Stimulated activated CD8-positive, alpha-beta memory T cell treated with anti-CD3 and anti-CD28 coated beads, Interleukin-15, amount 100 ng/mL, for 24 hours (primary cell): ENCODE results near the gene PACSIN1.
"Not testable (repeated sequence)": the region's sequence is repeated elsewhere in the genome, so short reads cannot be mapped to it uniquely, and the experiment has no call there.

Experiments
- DNase-seq: peaks from one replicate; pipeline ENCODE4 v3.0.0-alpha.2; 2020; ENCODE audit warnings: low read depth

PACSIN1 gene

DNA sequence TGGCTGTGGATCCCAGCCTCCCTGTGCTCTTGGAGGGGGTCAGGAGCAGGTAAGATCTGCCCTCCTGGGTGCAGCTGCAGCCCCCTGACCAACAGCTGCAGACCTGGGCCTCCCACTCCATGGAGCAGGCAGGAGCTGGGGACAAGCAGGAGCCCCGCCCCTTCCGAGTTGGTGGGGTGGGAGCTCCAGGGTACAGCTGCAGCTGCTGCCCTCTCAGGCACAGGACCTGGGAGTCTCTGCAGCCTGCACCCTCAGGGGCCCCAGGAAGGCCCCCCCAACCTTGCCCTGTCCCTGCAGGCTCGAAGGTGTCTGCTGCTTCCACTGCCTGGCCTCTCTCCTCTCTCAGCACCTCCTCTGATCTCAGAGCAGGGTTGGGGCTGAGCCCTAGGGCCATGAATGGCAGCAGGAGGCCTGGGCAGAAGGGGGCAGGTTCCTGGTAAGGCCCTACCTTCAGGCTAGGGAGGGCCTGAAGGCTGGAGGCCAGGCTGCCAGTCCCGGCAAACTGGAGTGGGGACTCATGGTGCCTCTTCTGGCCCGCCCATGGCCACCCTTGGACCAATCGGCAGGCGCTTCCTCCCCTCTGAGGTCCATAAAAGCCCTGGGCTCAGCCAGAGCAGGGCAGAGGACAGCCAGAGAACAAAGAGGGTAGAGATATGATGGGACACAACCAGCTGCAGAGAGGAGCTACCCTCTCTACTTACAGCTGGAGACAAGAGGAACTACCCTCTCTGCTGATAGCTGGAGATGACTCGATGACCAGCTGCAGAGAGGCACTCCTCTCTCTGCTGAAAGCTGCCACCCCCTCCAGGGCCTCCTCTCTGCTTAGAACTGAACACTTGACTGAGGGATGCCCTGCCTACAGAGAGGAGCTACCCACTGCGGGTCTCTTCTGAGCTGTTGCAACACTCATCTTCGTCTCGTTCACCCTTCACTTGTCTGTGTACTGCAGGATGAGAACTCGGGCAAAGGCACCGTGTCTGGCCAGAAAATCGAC is 7.8 kb upstream of the PACSIN1 start:
- no peak for DNase-seq

DNA sequence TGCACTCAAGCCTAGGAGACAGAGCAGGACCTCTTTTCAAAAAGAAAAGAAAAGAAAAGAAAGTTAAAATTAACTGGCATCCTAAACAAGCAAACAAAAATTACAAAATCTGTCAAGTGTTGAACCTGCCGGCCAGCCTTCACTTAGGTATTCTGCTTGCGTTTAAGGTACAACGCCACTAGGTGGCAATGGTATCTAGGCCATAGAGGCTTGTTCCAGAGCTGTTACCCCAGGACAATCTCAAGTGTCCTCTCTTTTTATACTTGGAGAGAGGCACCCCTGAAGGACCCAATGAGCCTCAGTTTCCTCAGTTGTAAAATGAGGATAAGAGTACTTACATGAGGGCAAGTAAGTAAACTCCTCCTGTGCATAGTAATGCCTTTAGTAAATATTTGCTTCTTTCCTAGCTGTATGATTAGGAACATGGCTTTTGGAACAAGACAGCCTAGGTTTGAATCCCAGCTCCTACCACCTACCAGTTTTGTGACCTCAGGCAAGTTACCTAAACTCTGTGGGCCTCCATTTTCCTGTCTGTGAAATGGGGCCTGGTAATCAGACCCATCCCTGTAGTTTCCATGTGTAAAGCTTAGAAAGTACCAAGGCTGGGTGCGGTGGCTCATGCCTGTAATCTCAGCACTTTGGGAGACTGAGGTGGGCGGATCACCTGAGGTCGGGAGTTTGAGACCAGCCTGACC is 5.8 kb upstream of the PACSIN1 start:
- DNase-seq: no peak

DNA sequence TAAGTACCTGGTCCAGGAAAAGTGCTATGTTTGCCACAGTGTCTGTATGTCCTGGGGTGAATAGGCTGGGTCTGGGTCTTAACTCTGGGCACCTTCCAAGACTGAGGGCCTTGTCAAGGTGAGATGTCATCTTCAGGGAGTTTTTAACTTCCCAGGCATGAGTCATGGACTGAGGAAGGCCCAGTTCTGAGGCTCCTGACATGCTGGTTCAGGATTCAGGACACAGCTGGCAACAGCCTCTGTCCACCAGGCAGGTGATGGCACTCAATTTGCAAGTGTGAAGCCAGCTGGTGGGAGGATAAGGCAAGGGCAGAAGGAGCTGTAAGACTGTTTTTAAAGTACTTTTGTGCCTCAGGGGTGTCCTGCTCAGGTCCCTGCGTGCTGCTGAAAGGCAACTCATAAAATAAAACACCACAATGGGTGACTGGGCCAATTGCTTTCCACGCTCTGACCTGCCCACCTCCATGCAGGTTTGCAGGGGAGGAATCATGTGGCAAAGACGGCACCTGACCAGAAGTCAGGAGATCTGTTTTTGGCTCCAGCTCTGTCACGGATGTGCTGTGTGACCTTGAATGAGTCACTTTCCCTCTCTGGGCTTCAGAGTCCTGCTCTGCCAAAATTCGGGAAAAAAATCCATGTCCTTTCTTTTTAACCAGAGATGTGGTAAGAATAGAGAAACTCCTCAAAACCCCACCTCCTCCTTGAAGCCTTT is 4.9 kb upstream of the PACSIN1 start:
- no peak for DNase-seq

DNA sequence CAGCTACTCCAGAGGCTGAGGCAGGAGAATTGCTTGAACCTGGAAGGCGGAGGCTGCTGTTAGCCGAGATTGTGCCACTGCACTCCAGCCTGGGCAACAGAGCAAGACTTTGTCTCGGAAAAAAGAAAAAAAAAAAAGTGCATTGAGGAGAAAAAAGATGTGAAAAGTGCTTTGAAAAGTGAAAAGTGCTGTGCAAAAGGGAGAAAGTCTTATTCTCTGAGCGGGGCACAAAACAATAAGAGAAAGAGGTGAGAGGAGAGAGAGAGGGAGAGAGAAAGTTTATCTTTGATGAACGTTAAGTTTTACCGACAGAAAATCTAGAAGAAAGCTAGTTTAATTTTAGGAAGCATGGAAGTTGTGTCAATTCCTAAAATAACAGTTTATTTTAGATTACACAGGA is 3.9 kb upstream of the PACSIN1 start:
- DNase-seq: no peak

DNA sequence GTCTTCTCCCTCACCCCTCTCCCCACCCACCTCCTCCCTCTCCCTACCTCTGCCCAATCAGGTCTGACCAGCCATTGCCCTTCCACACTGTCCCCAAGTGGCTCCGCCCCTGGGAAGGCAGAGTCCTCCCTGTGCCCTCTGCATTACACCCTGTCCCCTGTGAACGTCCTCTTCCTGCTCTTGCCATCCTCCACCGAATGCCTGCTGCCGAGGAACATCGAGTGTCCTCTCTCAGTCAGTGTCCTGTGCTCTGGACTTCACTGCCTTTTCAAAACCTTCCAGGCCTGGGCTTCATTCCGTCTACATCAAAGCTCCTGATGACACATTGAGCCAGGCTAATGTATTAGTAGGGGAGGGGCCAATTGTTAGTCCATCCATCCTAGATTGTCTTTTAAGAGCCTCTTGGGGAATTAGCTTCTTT is 3.3 kb upstream of the PACSIN1 start:
- no peak for DNase-seq

DNA sequence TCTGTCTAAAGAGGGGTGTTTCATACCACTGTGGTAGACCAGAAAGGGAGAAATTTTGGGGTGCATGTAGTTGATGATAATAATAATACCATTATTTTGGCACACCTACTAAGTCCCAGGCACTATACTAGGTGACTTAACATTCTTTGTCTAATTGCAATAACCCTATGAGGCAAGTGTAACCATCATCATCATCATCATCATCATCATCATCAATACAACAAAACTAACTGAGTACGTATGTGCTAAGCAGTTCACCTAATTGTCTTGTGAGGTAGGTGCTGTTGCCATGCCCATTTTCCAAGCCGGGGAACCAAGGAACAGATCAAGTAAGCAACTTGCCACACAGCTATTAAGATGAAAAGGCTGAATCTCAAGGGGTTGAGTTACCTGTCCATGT is 2.6 kb upstream of the PACSIN1 start:
- no peak for DNase-seq

DNA sequence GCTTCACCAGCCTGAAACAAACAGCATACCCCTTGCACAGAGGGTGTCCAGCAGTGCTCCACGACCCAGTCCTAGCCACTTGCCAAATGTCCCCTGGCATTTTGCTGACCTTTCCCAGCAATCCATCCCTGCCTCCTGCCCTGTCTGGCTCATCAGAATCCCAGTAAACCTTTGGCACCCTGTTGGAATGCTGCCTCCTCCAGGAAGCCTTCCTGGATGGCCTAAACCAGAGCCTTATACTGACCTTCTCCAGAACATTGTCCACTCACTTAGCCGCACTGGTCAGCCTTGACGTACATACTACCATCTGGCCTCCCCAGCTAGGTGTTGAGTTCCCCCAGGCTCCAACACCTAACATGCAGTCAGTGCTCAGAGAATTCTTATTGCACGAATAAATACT is 2.0 kb upstream of the PACSIN1 start:
- no peak for DNase-seq

DNA sequence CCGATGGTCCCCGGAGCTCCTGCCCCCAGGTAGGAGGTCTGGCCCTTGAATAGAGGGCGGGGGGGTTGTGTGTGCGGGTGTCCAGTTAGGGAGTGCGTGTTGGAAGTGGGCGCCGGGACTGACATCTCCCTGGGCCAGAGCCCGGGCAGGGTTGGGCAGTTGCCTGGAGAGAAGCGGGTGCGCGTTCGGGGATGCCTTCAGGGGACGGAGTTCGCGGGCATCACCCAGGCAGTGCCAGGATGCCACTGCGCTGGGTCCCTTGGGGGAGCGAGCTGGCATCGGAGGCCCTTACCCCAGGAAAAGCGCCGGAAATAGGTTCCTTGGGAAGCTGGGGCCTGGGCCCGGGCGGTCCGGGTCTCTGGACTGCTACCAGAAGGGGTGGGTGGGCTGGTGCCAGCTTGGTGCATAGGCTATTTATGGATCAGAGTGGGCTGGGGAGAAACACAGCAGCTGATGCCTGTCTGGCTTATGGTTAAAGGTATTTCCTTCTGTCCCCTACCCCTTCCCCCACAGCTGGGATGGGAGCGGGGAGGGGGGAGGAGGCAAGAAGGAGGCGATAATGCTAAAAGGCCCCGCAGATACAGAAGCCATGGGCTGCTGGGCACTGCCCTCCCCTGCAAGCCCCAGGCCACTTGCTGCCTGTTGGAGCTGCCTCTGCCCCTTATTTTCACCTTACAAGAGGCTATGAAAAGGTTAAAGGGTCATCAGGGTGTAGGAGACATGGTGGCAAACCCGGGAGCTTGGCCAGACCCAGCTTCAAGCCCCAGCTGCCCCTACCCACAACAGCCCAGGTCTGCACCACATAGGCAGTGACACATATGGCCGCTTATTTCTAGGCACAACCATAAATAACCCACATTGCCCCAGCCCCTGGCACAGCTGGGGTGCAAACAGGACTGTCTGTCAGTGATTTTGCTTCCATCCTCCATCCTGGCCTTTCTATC is 638 bp downstream of the PACSIN1 start:
- no peak for DNase-seq

DNA sequence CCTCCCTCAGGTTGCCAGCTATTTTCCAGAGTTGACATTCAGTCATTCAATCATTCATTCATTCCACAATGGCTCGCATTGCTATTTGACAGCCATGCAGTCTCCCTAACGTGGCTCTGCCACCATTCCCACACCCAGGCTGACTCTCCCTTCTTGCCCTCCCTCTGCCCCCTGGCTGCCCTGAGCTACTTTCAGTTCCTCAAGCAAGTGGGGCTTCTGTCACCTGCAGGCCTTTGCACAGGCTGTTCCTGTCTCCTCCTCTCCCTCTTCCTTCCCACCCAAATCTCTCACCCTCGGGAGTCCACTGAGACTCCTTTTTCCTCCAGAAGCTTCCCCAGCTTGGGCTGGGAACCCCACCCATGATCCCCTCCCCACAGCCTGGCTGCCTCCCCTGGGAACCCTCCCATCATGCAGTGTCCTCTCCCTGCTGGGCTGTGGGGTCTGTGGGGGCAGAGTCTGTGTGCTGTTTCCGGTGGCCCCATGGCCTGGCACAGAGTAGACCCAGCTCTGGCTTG is 2.6 kb downstream of the PACSIN1 start:
- DNase-seq: no peak

DNA sequence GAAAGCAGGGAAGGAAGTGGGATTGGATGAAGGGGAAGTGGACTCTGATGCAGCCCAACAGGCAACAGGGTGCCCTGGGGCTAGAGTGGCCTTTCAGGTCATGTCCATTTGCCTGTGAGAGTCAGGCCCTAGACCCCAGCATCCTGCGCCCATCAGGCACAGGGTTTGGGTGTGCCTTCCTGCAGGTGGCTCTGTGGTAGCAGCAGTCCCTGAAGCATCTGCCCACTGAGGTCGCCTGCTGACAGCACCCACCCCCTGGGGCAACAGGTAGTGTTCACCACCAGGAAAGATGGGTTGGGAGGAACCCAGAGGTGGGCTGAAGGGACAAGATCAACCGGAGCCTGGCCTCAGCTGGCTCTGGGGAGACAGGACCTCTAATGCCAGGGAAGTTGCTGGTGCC is 3.6 kb downstream of the PACSIN1 start:
- no peak for DNase-seq

DNA sequence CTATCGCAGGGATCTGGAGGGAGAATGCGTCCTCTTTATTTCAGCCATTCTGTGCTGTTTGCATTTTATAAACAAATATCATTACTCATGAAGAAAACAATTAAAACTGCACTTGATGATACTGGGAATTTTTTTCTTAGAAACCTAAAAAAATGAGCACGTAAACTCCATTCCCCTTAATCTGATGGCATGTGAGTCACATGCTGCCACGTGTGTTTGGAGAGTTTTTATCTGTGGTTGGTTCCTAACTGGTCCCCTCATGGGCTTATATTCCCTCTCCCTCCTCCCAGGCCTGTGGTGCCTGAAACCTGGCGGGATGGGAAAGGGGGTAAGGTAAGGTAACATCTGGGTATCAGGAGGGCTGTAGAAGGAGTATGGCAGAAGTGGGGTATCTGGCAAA is 6.5 kb downstream of the PACSIN1 start:
- DNase-seq: no peak

DNA sequence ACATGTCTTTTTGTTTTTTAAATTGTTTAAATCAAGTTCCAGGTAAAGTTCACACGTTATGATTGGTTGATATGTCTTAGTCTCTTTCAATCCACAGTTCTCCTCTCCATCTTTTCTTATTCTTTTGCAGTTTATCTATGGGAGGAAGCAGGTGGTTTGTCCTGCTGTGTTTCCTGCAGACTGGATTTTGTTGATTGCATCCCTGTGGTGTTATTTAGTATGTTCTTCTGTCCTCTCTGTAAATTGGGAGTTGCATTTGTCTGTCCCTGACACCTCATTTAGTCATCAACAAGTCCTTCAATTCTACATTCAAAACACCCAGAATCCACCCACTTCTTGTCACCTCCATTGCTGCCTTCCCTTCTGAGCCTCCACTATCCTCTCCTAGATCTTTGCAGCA is 8.1 kb downstream of the PACSIN1 start:
- no peak for DNase-seq

DNA sequence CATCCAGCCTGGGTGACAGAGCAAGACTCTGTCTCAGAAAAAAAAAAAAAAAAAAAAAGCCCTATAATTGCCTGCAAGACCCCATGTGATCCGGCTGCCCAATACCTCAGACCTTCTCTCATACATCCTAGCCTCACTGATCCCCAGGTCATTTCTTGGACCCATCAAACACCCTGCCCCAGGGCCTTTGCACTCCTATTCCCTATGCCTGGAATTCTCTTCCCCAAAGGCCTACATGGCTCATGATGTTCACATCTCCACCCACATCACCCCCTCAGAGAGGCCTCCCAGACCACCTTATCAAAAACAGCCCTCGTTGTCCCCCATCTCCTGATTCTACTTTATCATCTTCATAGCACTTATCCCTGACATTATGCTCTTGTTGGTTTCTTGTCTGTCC is 8.9 kb downstream of the PACSIN1 start:
- DNase-seq: no peak

DNA sequence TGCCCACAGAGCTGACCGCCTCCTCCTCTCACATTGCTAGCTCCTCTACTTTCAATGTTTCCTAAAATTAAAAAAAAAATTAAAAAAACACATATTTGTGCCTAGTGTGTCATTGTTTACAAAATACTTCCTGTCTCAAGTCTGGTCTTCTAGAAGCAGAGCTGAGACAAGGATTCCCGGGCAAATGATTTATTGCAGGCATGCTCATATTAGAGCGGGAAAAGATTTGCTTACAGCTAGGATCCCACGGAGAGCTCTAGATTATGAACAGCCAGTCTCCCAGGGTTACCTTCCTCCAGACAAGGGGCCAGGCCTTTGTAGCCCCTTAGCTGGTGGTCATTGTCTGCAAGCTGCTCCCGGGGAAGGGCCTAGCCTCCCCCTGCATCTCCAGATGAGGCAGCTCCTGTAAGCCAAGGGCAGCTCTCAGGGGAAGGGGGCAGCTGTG is 9.4 kb downstream of the PACSIN1 start:
- no peak for DNase-seq

DNA sequence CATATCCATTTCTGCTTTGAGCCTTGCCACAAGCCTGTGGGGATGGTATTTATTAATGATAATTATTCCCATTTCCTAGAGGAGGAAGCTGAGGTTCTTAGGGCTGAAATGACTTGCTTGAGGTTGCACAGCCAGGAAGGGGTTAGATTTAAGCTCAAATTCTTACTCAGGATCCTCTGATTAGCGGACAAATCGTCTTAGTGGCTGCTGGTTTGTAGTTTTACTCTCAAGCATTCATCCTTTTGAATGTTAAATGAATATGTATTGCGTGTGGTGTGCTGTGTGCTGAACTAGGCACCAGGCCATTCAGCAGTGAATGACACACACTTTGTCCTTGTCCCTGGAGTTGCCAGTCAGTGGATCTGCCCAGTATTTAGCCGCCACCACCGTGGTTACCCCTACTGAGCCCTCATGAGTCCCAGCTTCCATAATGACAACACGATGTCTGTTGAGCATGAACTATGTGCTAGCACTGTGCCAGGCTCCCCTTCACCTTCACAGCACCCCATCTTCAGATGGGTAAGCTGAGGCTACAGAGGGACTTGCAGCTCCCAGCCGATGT is 10.0 kb downstream of the PACSIN1 start:
- no peak for DNase-seq

DNA sequence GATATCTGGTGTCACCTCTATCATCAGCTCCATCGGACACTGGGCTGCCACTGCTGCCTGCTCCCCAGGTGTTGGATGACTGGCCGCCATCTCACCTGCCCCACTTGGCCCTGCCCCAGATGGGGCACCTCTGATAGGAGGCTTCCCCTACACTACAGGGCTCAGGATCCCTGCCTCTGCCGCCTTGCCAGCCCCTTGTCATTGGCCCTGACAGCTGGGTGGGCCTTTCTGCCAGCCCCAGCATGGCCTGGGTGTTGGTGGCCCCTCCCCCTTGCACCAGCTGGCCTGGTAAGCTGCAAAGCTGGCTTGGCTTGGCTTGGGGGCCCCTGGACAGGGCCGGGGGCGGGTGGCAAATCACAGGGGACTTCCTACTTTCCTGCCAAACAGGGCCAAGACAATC is 10.6 kb downstream of the PACSIN1 start:
- DNase-seq: no peak

DNA sequence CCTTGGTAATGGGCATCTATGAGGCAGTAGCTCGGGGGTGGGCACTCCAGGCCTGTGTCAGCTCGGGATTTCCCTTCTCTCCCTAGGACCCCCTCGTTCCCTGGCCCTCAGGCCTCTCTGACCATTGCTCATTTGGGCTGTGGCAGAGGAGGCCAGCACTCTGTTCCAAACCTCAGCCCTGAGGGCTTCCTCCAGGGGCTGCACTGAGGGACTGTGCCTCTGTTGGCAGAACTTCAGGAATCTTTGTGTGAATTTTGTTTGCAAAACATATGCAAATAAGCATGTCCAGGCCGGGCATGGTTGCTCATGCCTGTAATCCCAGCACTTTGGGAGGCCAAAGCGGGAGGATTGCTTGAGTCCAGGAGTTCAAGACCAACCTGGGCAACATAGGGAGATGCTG is 11.0 kb downstream of the PACSIN1 start:
- no peak for DNase-seq

DNA sequence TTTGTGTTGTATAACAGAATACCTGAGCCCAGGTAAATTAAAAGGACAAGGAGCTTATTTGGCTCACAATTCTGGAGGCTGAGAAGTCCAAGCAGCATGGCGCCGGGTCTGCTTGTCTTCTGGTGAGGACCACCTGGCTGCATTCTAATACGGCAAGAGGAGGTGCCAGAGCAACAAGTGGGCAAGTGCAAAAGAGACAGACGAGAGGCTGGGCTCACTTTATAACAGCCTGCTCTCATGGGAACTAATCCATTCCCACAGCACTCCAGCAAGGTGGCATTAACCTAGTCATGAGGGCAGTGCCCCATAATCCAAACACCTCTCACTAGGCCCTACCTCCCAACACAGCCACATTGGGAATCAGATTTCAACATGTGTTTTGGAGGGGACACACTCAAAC is 12.9 kb downstream of the PACSIN1 start:
- no peak for DNase-seq

DNA sequence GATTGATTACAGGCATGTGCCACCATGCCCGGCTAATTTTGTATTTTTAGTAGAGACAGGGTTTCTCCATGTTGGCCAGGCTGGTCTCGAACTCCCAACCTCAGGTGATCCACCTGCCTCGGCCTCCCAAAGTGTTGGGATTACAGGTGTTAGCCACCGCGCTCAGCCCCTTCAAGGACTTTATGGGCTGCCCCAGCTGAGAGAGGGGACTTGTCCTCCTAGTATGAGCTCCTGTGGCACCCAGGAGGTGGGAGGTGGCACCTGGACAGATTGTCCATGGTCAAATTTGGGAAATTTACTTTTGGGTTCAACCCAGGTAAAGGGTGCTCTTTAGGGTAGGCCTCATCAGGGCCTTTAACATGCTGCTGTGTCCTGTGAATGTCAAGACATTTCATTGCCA is 17.9 kb downstream of the PACSIN1 start:
- not testable (repeated sequence) for DNase-seq

DNA sequence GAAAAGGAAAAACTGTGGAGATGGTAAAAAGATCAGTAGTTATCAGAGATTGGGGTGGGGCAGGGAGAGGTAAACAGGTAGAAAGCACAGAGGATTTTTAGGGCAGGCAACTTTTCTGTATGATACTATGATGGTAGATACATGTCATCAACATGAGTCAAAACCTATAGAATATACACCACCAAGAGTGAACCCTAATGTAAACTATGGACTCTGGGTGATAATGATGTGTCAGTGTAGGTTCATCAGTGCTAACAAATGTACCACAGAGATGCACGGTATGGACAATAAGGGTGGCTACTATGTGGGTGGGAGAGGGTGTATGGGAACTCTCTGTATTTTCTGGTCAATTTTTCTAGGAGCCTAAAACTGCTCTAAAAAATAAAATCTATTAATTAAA is 18.5 kb downstream of the PACSIN1 start:
- DNase-seq: no peak

DNA sequence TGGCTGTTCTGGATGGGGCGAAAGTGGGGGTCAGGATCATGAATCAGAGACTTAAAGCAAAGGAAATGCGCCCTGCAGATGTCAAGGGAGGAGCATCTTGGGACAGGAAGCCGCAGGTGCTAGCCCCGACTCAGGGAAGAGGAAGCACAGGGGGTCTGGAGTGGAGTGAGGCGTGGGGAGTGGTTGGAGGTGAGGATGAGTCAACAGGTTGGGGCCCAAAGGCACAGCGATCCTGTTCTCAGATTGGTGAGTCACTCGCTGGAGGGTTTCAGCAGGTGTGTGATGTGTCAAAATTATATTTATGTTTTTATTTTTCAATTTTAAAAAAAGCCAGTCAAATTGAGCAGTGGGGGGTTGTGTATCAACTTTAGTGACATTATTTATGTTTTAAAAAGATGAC is 19.0 kb downstream of the PACSIN1 start:
- DNase-seq: peak; percentile 15
